Left ventricle myocardium inferior (tissue), 1 donor: Measurements from ENCODE around the gene PALLD. TPM values are rescaled to one million over a fixed set of nuclear protein-coding genes. Genes with fewer than 3 reads are reported as not detected.

Source experiments
- DNase-seq: peaks from one replicate; pipeline ENCODE4 v3.0.0-alpha.2; 2020
- H3K27ac ChIP-seq: fragments of 200-600 bp; replicated peaks from 2 replicates; pipeline ENCODE4 v1.8.0; 2021
- H3K27me3 ChIP-seq: fragments of 200-600 bp; 2 replicates; pipeline ENCODE4 v1.8.0; 2021; ENCODE audit warnings: low read depth
- H3K36me3 ChIP-seq: fragments of 200-600 bp; 2 replicates; pipeline ENCODE4 v1.8.0; 2021
- H3K4me1 ChIP-seq: fragments of 200-600 bp; 2 replicates; pipeline ENCODE4 v1.8.0; 2021
- H3K4me3 ChIP-seq: fragments of 200-600 bp; 2 replicates; pipeline ENCODE4 v1.8.0; 2021; ENCODE audit warnings: mild to moderate bottlenecking, moderate library complexity
- H3K9me3 ChIP-seq: fragments of 200-600 bp; replicated peaks from 2 replicates; pipeline ENCODE4 v1.8.0; 2021
- CTCF ChIP-seq: fragments of 200-600 bp; IDR thresholded peaks from 2 replicates; pipeline ENCODE4 v1.8.0; 2021; ENCODE audit warnings: antibody characterized with exemption, mild to moderate bottlenecking, borderline replicate concordance
- intact Hi-C: fragments of 100-400 bp; cut with micrococcal nuclease; formaldehyde crosslinking; loops from one replicate; pipeline ENCODE4 v1.11.0; 2022
- total RNA-seq: library from RNA; stranded (reverse); fragmentation: NEBNext Ultra II Directional; extraction: Animal tissue kit (Norgen Biotek cat#: 25700); gene quantifications from one replicate; pipeline ENCODE4 v1.2.1, GENCODE V29; 2021
- donor health status: DM: no; HTN: yes; CAD: no; lungs with severe emphysema.

The PALLD gene
- total RNA-seq, 1 donor from 2014 or later = 871 TPM

GRCh38 chr4:168573870-168574269 lies 77.0 kb downstream of the PALLD start:
- no peak for TF ChIP-seq CTCF
- H3K9me3 ChIP-seq = no peaks in the 10 kb centered on the region
- DNase-seq = no peak
- intact Hi-C loops = no loop called here
- no peak overlapping the region for H3K4me3 ChIP-seq
- no peaks in the 10 kb centered on the region for H3K36me3 ChIP-seq
- no peak overlapping the region for H3K27ac ChIP-seq
- no peaks in the 10 kb centered on the region for H3K27me3 ChIP-seq
- peaks cover 51% of the 10 kb centered on the region for H3K4me1 ChIP-seq

GRCh38 chr4:168574581-168575295 lies 77.9 kb downstream of the PALLD start:
- Histone ChIP-seq H3K4me3 (no peak overlapping the region), H3K4me1 (peaks cover 42% of the 10 kb centered on the region), H3K9me3 (no peaks in the 10 kb centered on the region), H3K27ac (no peak overlapping the region), H3K27me3 (no peaks in the 10 kb centered on the region), H3K36me3 (no peaks in the 10 kb centered on the region)
- no peak for DNase-seq
- TF ChIP-seq CTCF = no peak
- intact Hi-C loops = no loop called here

- no peak for DNase-seq
- intact Hi-C loops = no loop called here
Observed at GRCh38 chr4:168575473-168575872, 78.6 kb downstream of the PALLD start.

GRCh38 chr4:168577624-168578023 lies 80.8 kb downstream of the PALLD start:
- Histone ChIP-seq H3K27me3 (no peaks in the 10 kb centered on the region), H3K27ac (peak overlapping the region; percentile 30), H3K4me1 (peaks cover 20% of the 10 kb centered on the region), H3K9me3 (peaks cover 18% of the 10 kb centered on the region), H3K36me3 (no peaks in the 10 kb centered on the region), H3K4me3 (no peak overlapping the region)
- intact Hi-C loops = no loop called here
- no peak for DNase-seq
- no peak for TF ChIP-seq CTCF

More at GRCh38 chr4:168575473-168575872, 78.6 kb downstream of the PALLD start:
- Histone ChIP-seq H3K9me3 (no peaks in the 10 kb centered on the region), H3K27me3 (no peaks in the 10 kb centered on the region), H3K4me3 (no peak overlapping the region), H3K27ac (no peak overlapping the region), H3K4me1 (peaks cover 35% of the 10 kb centered on the region), H3K36me3 (no peaks in the 10 kb centered on the region)
- no peak for TF ChIP-seq CTCF

- H3K9me3 ChIP-seq = peaks cover 18% of the 10 kb centered on the region
- DNase-seq = no peak
- no peaks in the 10 kb centered on the region for H3K27me3 ChIP-seq
- H3K27ac ChIP-seq = no peak overlapping the region
- H3K4me1 ChIP-seq = peaks cover 17% of the 10 kb centered on the region
- no peak for TF ChIP-seq CTCF
- intact Hi-C loops = loop anchor here (10.0 kb wide), 2 partner anchors 115 to 335 kb away; no protein-coding TSS in a partner anchor
- no peaks in the 10 kb centered on the region for H3K36me3 ChIP-seq
- H3K4me3 ChIP-seq = no peak overlapping the region
Observed at GRCh38 chr4:168580228-168580627, 83.4 kb downstream of the PALLD start.
